Measurements from ENCODE around the gene MAU2. TPM values are rescaled to one million over a fixed set of nuclear protein-coding genes. Genes with fewer than 3 reads are reported as not detected.

The MAU2 gene
- total and polyA plus RNA-seq, 2 of the 13 experiments (the other 11 are each of a cell fraction or from before 2014, with no cell fraction given) = 16.8 to 33.8 TPM

GRCh38 chr19:19366434-19367396 lies 46.1 kb downstream of the MAU2 start (continued):
- TF ChIP-seq BCL3 (CRISPR knock-in tag; IDR thresholded peaks at IDR 0.05) = peak; percentile 66; the same call in 1 of the 2 replicates
- peak; percentile 76 for TF ChIP-seq YY1 (IDR thresholded peaks at IDR 0.05; ENCODE audit: insufficient read depth, insufficient replicate concordance, low read depth, low read length)
- no peak for TF ChIP-seq FOSL1 (CRISPR knock-in tag; IDR thresholded peaks at IDR 0.05; ENCODE audit: borderline replicate concordance)
- peak; percentile 36; the same call in 1 of the 2 replicates for TF ChIP-seq ZNF710 (CRISPR knock-in tag; IDR thresholded peaks at IDR 0.05; ENCODE audit: borderline replicate concordance)
- no peak for TF ChIP-seq ZNF564 (CRISPR knock-in tag; IDR thresholded peaks at IDR 0.05)
- TF ChIP-seq NFE2 (CRISPR knock-in tag; IDR thresholded peaks at IDR 0.05) = no peak
- no peak for TF ChIP-seq ELK4 (CRISPR knock-in tag; IDR thresholded peaks at IDR 0.05; ENCODE audit: borderline replicate concordance)
- TF ChIP-seq TRIM24 (CRISPR knock-in tag; IDR thresholded peaks at IDR 0.05) = no peak
- peak; percentile 97 for TF ChIP-seq ZEB1 (IDR thresholded peaks at IDR 0.05; ENCODE audit: insufficient replicate concordance, low read depth)
- TF ChIP-seq GMEB2 (CRISPR knock-in tag; IDR thresholded peaks at IDR 0.05; ENCODE audit: low read depth) = no peak
- TF ChIP-seq ZNF772 (CRISPR knock-in tag; IDR thresholded peaks at IDR 0.05) = no peak
- peak; percentile 83; the same call in 1 of the 2 replicates for TF ChIP-seq RFXANK (CRISPR knock-in tag; IDR thresholded peaks at IDR 0.05)
- no peak for TF ChIP-seq ARID3A (IDR thresholded peaks at IDR 0.05; ENCODE audit: low read depth, low read length)
- peak; percentile 91; the same call in 1 of the 2 replicates for TF ChIP-seq ZNF350 (CRISPR knock-in tag; IDR thresholded peaks at IDR 0.05; ENCODE audit: borderline replicate concordance, low read depth)
- no peak for TF ChIP-seq SMARCE1 (IDR thresholded peaks at IDR 0.05; ENCODE audit: borderline replicate concordance)
- no peak for TF ChIP-seq ETS1 (CRISPR knock-in tag; IDR thresholded peaks at IDR 0.05)
- TF ChIP-seq SRSF1 (optimal IDR thresholded peaks at IDR 0.05; ENCODE audit: low read depth, low read length) = no peak
- TF ChIP-seq ZNF569 (CRISPR knock-in tag; IDR thresholded peaks at IDR 0.05; ENCODE audit: borderline replicate concordance) = no peak
- TF ChIP-seq FOXC1 (CRISPR knock-in tag; IDR thresholded peaks at IDR 0.05; ENCODE audit: borderline replicate concordance) = peak; percentile 50; the same call in 1 of the 2 replicates

Data from HepG2 (cell line).